GM18517 (cell line): ENCODE results near the gene PRKN.

ENCODE experiments used
- ATAC-seq: cut with Tn5 transposase; IDR thresholded peaks from one replicate; pipeline ENCODE4 v1.9.1; 2021; ENCODE audit warnings: mild to moderate bottlenecking, moderate library complexity; ENCODE audit not compliant: unreplicated experiment

Gene PRKN

GRCh38 chr6:162331911-162332310 is 395.7 kb downstream of the PRKN start:
- no peak for ATAC-seq

DNA sequence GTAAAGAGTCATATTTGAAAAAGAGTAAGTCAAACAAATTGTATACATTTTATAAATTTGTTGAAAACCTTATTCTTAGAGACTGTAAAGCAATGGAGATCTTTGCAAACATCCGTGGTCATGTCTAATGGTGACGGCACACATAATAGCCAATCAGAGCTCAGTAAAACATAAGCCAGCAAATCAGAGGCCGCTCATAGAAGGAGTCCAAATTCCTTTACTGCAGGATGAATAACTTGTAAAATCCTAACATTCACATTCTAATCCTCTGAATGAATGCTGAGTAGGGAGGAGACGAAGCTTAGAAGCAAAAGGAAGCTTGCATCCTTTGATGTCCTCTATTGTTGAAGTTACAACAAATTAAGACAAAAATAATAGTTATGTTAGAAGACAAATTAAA is 401.7 kb downstream of the PRKN start:
- ATAC-seq, result no peak

DNA sequence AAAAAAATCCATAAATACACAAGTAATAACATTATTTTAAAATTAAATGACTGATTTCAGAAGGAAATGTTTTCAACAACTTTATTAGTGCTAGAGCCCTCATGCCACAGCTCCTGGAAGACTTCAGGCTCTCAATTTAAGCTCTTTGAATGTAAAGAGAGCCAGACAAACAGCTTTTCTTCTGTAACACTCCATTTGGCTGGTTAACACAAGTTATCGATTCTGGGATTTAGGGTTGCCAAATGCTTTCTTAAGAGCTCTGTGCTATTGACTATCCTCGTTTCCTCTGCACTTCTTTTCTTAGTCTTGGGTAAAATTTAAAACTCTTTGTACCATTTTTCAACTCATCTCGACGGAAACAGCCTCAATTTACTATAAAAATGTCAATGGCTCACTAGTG is 402.5 kb downstream of the PRKN start:
- ATAC-seq, result no peak

DNA sequence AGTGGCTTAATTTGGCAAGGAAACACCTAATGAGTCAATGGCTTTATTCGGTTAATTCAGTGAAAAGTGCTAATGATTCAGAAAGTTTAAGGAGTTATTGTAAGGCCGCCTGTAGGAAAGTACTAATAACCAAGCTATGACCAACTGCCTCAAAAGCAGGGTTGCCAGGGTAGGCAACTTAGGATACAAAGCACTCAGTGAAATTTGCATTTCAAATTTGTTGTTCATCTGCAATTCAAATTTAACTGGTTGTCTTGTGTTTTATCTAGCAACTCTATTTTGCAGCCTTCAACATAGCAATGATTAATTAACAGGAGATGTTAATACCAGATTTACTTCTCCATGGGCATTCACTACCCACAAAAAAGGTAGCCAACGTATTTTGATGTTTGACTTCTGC is 412.3 kb downstream of the PRKN start:
- ATAC-seq, result no peak

DNA sequence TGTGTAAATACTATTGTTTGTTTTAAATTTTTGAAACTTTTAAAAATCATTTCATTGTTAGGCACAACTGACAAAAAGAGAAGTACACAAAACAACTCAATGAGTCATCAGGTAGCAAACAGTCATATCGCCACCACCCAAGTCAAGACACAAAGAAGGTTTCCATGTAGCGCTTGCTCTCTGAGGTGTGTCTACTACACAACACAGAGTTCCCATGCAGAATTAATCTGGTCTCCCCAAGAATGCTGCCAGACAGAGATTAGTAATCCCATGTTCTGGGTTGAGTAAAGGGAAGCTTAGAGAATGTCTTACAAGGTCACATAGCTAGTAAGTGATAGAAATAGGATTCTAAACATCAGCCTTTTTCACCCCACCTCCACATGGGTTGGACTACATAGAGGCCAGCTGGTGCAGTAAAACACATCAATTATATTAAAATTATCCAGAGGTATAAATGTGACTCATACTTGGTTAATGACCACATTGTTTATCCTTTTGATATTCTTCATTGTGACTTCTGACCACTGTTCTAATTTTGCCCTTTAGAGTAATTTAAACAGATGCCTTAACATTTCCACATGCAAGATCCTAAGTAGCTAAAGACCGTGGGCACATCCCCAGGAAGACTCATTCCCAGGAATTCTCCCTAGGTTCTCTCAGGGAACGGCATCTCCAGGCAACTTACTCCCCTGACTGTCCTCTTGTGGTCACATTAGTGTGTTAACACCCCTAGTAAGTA is 413.5 kb downstream of the PRKN start:
- no peak for ATAC-seq

GRCh38 chr6:162307865-162308264 is 419.7 kb downstream of the PRKN start:
- ATAC-seq, result no peak

- ATAC-seq, result no peak
These were observed 420.9 kb downstream of the PRKN start for GRCh38 chr6:162306616-162307015.

GRCh38 chr6:162301128-162301527 is 426.4 kb downstream of the PRKN start:
- no peak for ATAC-seq

- no peak for ATAC-seq
These were observed 433.5 kb downstream of the PRKN start for GRCh38 chr6:162294029-162294428.

DNA sequence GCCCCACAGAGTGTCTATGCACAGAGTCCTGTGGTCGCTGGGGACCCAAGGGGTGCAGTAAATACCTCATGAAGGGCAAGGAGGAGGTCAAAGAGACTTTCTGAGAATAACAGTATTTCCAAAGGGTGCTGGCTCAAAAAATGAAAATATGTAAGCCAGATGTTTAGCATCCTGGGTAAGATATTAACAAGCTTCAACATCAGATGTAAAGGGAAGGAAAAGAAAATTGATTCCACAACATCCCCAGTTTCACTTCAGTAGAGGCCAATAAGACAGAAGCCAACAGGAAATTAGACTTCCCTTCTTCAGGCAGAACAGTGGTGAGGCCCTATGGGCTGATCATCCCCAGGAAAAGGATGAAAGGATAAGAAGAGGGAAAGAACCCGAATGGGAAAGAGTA is 434.7 kb downstream of the PRKN start:
- ATAC-seq, result no peak

- ATAC-seq, result no peak
These were observed 436.6 kb downstream of the PRKN start for GRCh38 chr6:162290846-162291465.

GRCh38 chr6:162289972-162290371 is 437.6 kb downstream of the PRKN start:
- ATAC-seq, result no peak

- ATAC-seq, result no peak
These were observed 453.6 kb downstream of the PRKN start for GRCh38 chr6:162273986-162274385.

DNA sequence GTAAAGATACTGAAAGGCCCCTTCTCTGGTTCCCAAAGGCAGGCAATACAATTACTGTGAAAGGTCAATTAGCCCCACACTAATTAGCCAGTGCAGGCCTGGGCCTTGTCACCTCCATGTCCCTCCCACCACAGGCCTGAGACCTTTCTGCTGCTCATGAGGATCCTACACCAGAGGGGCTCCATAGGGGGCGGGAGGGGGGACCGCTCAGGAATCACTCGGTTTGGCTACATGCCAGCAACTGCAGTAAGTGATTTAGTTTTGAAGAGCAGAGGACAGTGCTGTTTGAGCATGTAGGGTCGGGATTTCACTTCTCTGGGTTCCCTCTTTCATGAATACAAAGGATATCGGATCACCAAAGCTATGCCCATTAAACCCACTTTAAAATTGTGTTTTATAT is 455.6 kb downstream of the PRKN start:
- ATAC-seq, result no peak

DNA sequence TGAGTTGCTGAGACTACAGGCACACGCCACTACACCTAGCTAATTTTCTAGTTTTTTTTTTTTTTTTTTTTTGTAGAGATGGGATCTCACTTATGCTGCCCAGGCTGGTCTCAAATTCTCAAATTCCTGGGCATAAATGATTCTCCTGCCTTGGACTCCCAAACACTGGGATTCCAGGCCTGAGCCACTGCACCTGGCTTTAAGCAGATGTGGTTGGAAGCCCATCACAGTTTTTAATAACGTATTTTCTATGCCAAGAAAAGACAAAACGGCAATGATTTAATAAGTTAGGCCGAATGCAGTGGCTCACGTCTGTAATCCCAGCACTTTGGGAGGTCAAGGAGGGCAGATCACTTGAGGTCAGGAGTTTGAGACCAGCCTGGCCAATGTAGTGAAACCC is 456.6 kb downstream of the PRKN start:
- ATAC-seq, result no peak

DNA sequence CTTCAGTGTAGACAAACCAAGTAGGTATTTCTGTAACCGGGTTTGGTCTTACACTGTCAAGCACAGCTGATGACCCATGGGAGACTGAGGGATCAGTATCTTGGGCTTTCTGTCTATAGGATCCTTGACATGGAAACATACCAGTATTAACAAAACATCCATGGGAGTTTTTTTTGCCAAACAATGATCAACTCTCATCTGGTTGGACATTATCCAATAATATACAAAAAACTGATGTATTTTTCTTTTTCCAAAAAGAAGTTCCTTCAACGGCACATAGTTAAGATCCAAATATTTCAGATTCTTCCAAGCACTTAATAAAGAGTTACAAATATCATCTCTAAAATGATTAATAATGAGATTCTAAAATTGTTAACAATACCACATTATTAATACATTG is 459.9 kb downstream of the PRKN start:
- no peak for ATAC-seq

- no peak for ATAC-seq
These were observed 460.4 kb downstream of the PRKN start for GRCh38 chr6:162267126-162267525.

DNA sequence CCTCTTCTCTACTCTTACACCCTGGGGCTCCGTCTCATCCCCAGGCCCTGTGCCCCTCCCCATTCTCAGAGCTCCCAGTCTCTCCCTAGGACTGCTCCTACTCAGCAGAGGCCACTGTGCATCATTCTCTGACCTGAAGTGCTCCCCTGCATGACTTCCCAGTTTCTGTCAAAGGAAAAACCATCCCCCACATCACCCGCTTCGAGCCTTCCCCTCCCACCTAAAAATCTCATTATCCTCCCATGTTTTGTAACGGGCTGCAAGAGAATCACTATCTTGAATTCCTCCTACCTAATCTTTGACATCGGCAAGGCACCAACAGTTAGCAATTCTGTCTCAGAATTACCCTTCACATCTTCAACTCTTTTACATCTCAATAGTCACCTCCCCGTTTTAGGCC is 463.0 kb downstream of the PRKN start:
- no peak for ATAC-seq

DNA sequence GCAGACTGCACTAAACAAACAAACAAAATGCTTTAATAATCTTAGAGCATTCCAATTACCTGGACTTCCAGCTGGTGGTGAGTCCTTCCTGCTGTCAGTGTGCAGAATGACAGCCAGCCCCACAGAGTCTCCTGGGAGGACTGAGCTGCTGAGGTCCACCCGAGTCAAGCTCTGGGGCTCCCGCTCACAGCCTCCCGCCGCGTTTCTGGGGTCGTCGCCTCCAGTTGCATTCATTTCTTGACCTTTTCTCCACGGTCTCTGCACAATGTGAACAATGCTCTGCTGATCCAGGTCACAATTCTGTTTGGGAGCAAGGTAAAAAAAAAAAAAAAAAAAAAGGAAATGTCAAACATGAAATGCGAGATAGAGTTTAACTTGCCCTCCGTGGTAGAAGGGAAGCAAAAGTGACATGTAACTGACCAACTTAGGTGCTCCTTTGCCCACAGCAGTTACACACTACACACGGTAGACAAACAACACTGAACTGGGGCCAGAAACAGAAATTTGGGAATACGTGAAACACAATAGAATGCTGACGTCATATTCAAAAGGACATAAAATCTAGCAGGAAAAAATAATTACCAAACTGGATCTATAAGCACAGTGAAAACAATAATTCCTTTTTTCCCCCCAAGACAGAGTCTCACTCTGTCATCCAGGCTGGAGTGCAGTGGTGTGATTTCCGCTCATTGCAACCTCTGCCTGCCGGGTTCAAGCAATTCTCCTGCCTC is 464.9 kb downstream of the PRKN start:
- ATAC-seq, result no peak

GRCh38 chr6:162261598-162261997 is 466.0 kb downstream of the PRKN start:
- ATAC-seq, result no peak

DNA sequence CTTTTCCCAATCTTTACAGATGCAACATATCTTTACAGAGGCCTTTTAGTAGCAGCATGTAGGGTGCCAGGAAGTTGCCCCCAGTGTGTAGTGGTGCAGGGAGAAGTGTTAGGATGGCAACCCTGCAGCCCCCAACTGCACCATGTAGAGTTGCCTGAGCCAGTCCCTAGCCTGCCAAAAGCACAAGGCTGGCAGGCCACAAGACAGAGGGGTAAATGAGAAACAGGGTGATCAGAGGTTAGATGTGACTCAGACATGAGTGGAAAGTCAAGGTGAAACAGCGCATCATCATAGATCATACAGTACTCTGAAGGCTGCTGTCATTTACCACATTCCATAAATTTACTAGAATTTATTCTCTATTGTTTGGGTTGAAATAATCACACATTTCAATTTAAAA is 467.5 kb downstream of the PRKN start:
- ATAC-seq, result no peak

GRCh38 chr6:162258647-162259046 is 468.9 kb downstream of the PRKN start:
- ATAC-seq, result no peak
